ENCODE results near the gene CBX8. TPM values are rescaled to one million over a fixed set of nuclear protein-coding genes. Genes with fewer than 3 reads are reported as not detected.

The CBX8 gene
- total RNA-seq, 1 donor from 2014 or later: 6.1 TPM

GRCh38 chr17:79783891-79784290 is 13.0 kb downstream of the CBX8 start:
- Mint-ChIP-seq H3K27me3 (ENCODE audit: low read depth) (peaks cover 13% of the 10 kb centered on the region), H3K9me3 (ENCODE audit: low read depth) (no peaks in the 10 kb centered on the region), H3K36me3 (ENCODE audit: low read depth) (peaks cover 4% of the 10 kb centered on the region), H3K27ac (ENCODE audit: unreplicated experiment) (no peak overlapping the region), H3K4me1 (ENCODE audit: low read depth) (peaks cover 3% of the 10 kb centered on the region), H3K4me3 (ENCODE audit: unreplicated experiment) (no peak overlapping the region)
- DNase-seq (ENCODE audit: low spot score): peak; percentile 79
- TF ChIP-seq CTCF (IDR thresholded peaks at IDR 0.05): no peak

GRCh38 chr17:79781736-79782575 is 14.9 kb downstream of the CBX8 start:
- peaks cover 4% of the 10 kb centered on the region for H3K27me3 Mint-ChIP-seq (ENCODE audit: low read depth)
- no peak overlapping the region for H3K4me3 Mint-ChIP-seq (ENCODE audit: unreplicated experiment)
- DNase-seq (ENCODE audit: low spot score): peak; percentile 68
- no peaks in the 10 kb centered on the region for H3K9me3 Mint-ChIP-seq (ENCODE audit: low read depth)
- peaks cover 4% of the 10 kb centered on the region for H3K36me3 Mint-ChIP-seq (ENCODE audit: low read depth)
- peaks cover 11% of the 10 kb centered on the region for H3K4me1 Mint-ChIP-seq (ENCODE audit: low read depth)
- no peak overlapping the region for H3K27ac Mint-ChIP-seq (ENCODE audit: unreplicated experiment)
- no peak for TF ChIP-seq CTCF (IDR thresholded peaks at IDR 0.05)

GRCh38 chr17:79781012-79781650 is 15.7 kb downstream of the CBX8 start:
- Mint-ChIP-seq H3K36me3 (ENCODE audit: low read depth) (peaks cover 4% of the 10 kb centered on the region), H3K9me3 (ENCODE audit: low read depth) (no peaks in the 10 kb centered on the region), H3K4me3 (ENCODE audit: unreplicated experiment) (no peak overlapping the region)

GRCh38 chr17:79779661-79780365 is 17.1 kb downstream of the CBX8 start:
- H3K36me3 Mint-ChIP-seq (ENCODE audit: low read depth): peaks cover 1% of the 10 kb centered on the region
- no peaks in the 10 kb centered on the region for H3K9me3 Mint-ChIP-seq (ENCODE audit: low read depth)
- peaks cover 15% of the 10 kb centered on the region for H3K4me1 Mint-ChIP-seq (ENCODE audit: low read depth)
- TF ChIP-seq CTCF (IDR thresholded peaks at IDR 0.05): no peak
- peaks cover 5% of the 10 kb centered on the region for H3K27me3 Mint-ChIP-seq (ENCODE audit: low read depth)
- no peak overlapping the region for H3K4me3 Mint-ChIP-seq (ENCODE audit: unreplicated experiment)
- peak; percentile 28 for DNase-seq (ENCODE audit: low spot score)
- no peak overlapping the region for H3K27ac Mint-ChIP-seq (ENCODE audit: unreplicated experiment)

More at GRCh38 chr17:79781012-79781650, 15.7 kb downstream of the CBX8 start:
- H3K4me1 Mint-ChIP-seq (ENCODE audit: low read depth): peaks cover 15% of the 10 kb centered on the region
- H3K27me3 Mint-ChIP-seq (ENCODE audit: low read depth): peaks cover 4% of the 10 kb centered on the region
- TF ChIP-seq CTCF (IDR thresholded peaks at IDR 0.05): no peak
- peak; percentile 58 for DNase-seq (ENCODE audit: low spot score)
- H3K27ac Mint-ChIP-seq (ENCODE audit: unreplicated experiment): no peak overlapping the region

- Mint-ChIP-seq H3K27me3 (ENCODE audit: low read depth) (peaks cover 11% of the 10 kb centered on the region), H3K27ac (ENCODE audit: unreplicated experiment) (no peak overlapping the region), H3K9me3 (ENCODE audit: low read depth) (no peaks in the 10 kb centered on the region), H3K4me3 (ENCODE audit: unreplicated experiment) (peak overlapping the region; percentile 74), H3K4me1 (ENCODE audit: low read depth) (peaks cover 15% of the 10 kb centered on the region), H3K36me3 (ENCODE audit: low read depth) (peaks cover 1% of the 10 kb centered on the region)
- TF ChIP-seq CTCF (IDR thresholded peaks at IDR 0.05): no peak
- peak; percentile 71 for DNase-seq (ENCODE audit: low spot score)
Measured at GRCh38 chr17:79779084-79779529, 17.8 kb downstream of the CBX8 start.
